HG03469 (cell line): ENCODE data around the gene DPP8.
"Not testable (repeated sequence)": the region's sequence is repeated elsewhere in the genome, so short reads cannot be mapped to it uniquely, and the experiment has no call there.

Source experiments
- ATAC-seq: cut with Tn5 transposase; IDR thresholded peaks from one replicate; pipeline ENCODE4 v1.9.1; 2021; ENCODE audit warnings: mild to moderate bottlenecking, moderate library complexity, moderate number of reproducible peaks; ENCODE audit not compliant: unreplicated experiment

Gene DPP8

DNA sequence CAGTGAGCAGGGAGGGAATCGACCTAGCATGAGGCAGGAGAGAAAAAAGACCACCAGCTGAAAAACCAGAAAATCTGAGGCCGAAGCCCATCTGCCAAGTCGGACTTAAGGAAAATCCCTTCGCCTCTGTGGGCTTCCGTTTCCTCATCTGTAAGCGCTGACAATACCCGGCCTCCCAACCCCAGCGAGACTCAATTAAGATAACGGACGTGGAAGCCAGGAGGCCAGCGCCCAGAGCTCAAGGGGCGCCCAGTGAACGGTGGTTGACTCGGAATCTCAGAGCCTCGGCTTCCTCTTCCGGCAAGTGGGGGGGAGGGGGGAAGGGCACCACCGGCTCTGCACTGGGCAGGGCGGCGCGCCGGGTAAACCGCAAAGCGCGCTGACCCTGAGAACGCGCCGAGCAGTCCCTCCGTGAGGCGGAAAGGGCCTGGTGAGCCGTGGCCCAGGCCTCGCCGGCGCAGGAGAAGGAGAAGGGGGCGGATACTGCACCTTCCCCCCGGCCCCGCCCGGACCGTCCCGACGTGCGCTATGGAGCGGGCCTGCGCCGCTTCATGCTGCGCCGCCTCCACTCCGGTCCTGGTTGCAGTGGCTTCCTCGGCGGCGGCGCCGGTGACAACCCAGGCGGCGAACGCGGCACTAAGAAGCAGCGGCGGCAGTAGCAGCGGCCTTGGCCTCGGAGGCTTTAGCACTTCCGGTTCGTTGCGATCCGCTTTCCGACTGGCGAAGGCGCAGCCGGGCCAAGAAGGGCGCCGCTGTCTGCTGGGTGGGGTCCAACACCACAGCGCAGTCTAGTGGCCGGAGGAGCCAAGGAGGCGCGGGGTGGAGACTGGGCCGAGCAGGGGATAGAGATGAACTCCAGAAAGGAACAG, at the start of gene DPP8:
Gene DPP8 (minus strand): TSS at position 693 of the 869 bp plus-strand sequence. CDS start 5,136 bp downstream, outside the sequence.
- ATAC-seq = peak; percentile 69

DNA sequence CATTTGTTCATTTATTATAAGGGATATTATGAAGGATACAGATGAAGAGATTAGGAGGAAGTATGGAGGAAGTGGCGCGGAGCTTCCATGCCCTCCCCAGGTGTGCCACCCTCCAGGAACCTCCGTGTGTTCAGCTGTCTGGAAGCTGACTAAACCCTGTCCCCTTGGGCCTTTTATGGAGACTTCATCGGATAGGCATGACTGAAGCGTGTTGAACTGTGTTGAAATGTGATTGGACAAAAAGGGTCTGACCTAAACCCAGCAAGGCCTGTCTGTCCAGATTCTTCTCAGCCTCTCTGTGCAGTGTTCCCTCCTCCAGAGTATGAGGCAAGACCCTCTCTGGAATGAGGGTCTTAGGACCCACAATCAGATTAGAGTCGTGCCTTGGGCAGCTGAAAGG, 44.4 kb upstream of the DPP8 start:
- ATAC-seq = no peak

DNA sequence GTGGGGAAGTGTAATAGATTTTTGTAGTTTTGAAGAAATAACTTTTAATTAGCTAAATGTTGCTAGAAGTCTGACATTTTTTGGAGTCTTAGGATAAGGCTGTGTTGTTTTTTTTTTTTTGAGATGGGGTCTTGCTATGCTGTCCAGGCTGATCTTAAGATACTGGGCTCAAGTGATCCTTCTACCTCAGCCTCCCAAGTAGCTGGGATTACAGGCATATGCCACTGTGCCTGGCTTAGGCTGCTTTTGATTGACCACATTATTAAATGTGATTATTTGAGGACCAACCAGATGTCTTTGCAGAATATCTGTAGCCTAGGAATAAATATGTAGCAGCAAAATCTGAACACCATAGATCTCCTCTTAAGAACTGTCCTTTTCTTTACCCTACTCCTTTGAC, 42.5 kb upstream of the DPP8 start:
- no peak for ATAC-seq

DNA sequence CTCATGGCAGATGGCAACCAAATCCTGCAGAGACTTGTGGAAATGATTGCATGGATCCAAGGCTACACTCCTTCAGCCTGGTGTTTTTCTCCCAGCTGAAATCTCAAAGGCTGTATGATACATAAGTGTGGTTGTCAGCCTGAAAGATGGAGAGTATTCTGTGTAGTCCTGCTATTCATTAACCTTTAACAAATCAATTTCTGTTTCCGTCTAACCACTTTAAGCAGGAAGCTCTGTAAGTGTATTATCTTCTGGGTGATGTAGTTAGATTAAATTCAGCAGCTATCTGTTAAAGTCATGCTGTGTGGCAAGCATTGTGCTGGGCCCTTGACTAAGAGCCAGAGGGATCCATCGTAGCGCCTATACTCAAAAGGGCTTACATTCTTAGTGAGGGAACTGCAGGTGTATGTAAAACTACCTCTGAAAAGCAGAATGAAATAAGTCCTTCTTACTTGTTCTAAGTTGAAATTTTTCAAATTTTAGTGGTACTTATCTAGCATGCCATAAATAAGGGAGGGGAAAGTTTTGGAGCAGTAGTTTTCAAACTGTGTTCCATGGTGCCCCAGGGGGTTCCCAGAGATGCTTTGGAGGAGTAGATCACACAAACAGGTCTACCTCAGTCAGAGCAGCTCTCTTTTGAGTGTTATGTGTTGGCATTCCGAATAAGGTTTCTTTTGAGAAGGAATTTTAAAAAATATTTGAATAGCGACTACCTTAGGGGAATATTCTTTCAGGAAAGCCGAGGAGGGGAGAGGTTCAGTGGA, 41.7 kb upstream of the DPP8 start:
- ATAC-seq = no peak

DNA sequence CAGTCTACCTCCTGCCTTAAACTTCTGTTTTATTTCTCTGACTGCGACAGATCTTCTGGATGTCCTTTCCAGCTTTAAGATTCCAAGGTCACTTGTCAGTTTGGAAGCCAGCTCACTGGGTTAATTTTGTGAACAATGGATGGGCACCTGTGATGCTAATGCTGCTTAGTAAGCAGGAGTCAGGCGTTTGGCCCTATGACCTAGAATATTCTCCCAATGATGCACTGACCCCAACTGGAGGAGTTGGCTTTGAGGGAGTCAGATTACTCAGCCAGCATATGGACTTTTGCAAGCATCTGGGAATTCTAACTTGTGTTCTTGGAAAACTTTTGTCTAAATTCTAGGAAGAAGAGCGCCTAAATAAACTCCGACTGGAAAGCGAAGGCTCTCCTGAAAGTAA, 40.8 kb upstream of the DPP8 start:
- ATAC-seq = no peak

DNA sequence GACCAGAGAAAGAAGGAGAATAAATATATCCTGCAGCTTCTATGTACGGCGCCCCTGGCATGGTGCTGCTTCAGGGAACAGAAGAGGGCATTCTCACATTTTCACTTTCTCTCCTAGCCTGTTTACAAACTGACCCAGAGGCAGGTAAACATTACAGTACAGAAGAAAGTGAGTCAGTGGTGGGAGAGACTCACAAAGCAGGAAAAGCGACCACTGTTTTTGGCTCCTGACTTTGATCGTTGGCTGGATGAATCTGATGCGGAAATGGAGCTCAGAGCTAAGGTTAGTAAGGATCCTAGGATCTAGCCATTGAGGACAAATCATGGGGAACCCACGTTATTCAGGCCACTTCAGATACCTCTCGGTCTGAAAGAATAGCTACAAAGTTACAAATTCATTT, 39.1 kb upstream of the DPP8 start:
- no peak for ATAC-seq

DNA sequence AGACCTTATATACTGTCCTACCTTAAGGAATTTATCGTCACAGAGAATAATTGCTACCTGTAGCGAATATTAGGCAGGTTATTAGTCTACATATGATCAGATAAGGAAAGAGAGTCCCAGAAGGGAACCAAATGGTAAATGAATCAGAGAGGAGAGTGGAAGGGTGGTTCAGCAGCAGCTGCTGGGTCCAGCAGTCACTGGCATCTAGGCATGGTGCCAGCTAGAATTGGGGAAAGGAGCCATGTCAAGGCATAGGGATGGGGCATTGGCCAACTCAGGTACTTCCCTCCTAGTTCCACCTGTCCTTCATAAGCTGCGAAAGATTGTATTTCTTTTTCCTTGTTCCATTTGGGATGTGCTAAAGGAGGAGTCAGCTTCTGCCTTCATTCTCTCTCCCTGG, 36.2 kb upstream of the DPP8 start:
- ATAC-seq = no peak

DNA sequence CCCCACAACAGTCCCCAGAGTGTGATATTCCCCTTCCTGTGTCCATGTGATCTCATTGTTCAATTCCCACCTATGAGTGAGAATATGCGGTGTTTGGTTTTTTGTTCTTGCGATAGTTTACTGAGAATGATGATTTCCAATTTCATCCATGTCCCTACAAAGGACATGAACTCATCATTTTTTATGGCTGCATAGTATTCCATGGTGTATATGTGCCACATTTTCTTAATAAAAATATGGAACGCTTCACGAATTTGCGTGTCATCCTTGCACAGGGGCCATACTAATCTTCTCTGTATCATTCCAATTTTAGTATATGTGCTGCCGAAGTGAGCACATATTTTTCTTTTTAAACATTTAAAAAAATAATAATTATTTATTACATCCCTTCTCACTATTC, 35.4 kb upstream of the DPP8 start:
- ATAC-seq = not testable (repeated sequence)

DNA sequence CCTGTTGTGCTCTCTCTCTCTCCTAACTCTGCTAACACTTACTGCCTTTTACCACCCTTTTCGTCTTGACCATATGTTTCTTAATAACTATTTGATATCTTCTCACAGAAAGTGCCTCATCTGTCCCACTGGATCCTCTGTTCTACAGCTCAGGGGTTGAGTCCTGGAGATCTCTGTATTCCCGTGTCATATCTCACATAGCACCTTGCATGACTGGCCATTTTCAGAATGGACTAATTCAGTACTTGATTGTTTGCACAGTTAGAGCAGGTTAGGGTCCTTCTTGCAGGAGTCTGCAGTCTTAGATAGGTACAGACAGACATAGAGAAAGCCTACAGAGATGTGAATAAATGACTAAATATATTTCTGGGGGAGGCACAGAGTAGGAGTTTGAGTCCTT, 33.7 kb upstream of the DPP8 start:
- ATAC-seq = no peak

DNA sequence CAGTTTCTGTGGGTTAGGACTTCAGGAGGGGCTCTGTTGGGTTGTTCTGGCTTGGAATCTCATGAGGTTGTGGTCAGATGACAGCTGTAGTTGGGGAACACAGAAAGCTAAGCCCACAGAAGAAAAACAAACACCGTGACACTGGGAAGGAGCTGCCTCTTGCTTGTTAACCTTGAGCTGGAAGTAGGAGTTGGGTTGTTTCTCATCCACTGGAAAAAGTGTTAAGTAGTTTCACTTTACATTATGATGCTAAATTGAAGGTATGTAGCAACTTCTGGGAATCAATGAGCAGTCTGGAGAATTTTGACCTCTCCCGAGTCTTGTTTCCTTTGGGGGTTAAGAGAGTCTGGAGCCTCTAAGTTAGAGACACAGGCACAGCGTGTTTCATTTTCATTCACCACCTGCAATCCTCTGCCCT, 33.2 kb upstream of the DPP8 start:
- no peak for ATAC-seq

DNA sequence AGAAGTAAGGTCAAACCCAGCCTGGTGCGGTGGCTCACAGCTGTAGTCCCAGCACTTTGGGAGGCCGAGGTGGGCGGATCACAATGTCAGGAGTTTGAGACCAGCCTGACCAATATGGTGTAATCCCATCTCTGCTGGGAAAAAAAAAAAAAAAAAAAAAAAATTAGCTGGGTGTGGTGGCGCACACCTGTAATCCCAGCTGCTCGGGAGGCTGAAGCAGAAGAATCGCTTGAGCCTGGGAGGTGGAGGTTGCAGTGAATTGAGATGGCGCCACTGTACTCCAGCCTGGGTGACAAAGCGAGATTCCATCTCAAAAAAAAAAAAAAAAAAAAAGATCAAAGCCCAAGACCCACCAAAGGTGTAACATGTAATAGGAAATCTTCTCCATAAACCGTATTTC, 31.8 kb upstream of the DPP8 start:
- not testable (repeated sequence) for ATAC-seq

DNA sequence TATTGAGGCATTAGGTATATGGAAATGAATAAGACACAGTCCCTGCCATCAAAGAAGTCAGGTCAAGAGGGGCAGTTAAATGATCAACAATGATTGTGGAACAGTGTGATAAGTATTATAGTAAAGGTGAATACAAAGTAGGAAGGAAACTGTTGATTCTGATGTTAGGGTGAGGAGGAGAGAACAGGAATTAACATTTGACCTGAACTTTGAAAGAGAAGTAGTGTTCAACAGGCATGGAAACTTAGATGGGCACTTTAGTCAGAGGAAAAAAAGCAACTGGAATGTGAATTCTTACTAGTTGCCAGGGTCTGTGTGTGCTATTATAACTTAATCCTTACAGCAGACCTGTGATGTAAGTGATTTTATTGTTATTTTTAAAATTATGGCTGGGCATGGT, 30.4 kb upstream of the DPP8 start:
- ATAC-seq = no peak

DNA sequence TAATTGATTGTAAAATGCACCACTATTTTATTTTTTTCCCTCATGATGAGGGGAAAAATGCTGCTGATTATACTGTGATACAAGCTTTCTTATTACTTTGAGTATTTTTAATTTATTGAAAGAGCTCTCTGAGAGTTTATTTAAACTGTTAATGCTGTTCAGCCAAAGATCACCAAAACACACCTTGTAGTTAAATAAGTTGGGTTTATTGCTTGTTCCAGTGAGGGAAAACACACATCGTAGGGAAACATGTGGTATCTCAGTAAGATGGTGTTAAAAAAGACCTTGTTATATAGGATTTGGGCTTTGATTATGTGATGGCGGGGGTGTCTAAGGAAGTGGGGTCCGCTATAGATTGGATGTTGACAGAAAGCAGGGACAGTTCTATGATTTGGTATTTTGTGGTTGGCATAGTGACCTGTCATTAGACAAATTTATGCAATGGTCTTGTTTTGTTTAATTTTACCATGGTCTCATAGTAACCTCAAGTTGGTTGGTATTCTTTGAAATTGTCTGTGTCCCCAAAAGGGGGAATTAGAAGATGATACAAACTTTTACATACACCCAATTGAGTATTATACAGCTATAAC, 23.8 kb upstream of the DPP8 start:
- no peak for ATAC-seq

DNA sequence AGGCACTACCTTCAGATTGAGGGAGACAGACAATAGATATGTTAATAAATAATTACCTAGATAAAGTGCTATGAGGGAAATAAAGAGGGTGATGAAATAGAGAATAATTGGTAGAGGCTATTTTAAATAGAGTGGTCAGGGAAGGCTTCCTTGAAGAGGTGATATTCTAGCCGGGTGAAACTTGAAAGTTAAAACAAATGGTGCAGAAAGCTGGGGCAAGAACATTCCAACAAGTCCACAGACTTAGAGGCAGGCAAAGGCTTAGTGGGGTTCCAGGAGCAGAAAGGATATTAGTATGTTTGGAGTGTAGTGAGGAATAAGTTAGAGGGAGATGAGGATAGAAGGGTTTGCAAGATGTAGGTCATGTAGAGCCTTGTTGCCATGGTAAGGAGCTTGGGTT, 22.8 kb upstream of the DPP8 start:
- no peak for ATAC-seq

DNA sequence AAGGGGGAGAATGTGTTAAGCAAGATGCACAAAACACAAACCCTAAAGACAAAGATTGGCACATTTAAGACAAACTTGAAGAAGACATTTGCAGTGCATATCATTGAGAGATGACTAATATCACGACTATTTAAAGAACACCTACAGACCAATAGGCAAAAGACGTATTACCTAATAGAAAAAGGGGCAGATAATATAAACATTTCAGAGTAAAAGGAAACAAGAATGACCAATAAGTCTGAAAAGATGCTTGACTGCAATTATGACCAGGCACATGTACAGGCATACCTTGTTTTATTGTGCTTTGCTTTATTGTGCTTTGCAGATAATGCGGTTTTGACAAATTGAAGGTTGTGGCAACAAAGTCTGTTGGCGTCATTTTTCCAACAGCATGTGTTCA, 17.7 kb upstream of the DPP8 start:
- no peak for ATAC-seq

DNA sequence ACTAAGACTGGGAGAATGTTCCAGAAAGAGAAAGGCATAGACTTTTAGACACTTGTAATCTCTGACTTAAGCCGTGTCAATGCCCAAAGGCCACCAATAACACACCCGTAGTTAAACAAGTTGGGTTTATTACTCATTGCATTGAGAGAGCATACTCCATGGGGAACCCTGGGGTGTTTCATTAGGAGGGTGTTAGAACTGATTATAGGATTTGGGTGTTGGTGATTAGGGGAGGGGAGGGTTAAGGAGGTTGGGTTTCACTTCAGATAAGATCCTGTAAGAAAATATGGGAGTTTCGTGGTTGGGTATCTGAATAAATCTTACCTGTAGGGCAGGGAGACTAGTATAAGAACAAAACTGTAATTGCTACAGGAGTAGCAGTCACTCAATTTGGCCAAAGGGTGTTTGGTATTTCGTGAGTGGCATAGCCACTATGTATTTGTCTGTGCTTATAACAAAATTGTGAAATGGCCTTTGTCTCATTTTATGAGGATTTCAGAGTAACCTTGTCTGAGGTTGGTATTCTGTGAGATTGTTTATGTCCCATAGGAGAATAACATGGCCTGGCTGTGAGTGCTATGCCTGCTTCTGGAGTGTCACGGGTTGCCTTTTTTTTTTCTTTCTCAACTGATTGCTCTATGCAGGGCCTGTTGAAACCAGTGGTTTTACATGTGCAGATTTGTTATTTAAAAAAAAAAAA, 15.7 kb upstream of the DPP8 start:
- ATAC-seq = no peak

DNA sequence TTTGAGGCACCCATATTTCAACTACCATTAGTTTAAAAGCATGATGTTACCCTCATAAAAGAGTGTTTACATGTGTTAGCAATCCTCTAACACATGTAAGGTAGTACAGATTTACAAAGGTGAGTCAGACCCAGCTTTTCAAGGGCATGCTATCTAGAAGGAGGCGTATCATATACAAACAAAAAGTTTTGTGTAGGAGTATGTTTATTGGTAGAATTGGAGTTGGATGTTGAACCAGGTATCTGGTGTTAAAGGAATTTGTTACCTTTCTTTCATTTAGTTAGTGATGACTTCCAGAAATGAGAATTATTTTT, 15.2 kb upstream of the DPP8 start:
- no peak for ATAC-seq

DNA sequence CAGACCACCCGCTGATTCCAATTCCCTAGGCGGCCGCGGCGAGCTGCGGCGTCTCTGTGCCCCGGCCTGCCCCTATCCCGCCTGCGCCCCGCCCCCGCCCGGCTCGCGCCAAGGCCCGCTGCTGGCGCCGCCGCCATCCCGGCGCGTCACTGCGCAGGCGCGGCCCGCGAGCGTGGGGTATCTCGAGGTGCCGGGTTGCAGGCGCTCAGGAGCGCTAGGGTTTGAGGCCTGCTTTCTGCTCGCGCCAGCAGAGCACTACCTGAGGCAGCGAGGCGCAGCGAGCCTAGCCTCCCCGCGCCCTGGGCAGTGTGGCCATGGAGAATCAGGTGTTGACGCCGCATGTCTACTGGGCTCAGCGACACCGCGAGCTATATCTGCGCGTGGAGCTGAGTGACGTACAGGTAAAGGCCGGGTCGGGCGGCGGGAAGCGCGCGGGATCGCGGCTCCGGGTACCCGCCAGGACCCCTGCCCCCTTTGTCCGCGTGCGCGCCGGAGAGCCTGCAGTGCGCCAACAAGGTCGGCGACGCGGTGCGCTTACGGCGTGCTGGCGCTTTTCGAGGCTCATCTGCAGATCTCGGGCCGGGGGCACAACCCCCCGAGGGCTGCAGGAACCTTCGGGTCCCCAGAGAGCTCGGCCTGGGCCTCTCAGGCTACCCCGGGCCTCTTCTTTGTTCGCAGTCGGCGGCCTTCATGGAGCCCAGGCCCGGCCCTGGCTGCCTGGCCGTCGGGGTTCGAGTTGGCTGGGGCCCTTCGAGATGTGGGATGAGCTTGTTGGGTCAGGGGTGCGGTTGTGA, 13.0 kb upstream of the DPP8 start, which contains the start of gene HACD3:
Gene HACD3 (plus strand): TSS at position 146 of the 794 bp plus-strand sequence. CDS start 169 bp downstream, at position 315.
- ATAC-seq = peak; percentile 52

DNA sequence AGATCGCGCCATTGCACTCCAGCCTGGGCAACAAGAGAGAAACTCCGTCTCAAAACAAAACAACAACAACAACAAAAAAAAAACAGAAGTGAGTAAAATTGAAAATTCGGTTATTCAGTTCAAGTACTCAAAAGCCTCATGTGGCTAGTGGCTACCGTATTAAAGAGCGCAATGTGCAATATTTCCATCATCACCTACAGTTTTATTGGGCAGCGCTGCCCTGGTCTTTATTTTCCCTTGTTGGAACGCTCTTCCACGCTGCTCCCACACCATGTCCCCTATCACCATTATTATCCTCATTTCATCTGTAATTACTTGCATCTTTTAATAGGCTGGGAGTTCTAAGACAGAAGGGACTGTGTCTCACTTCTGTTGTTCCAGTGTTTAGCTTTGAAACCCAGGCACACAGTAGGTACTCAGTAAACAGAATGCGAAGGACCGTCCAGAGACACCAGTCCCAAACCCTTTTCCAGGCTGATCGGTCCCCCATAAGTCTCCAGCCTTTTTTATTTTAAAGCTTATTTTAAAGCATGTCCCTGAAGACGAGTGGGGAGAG, 12.4 kb upstream of the DPP8 start:
- no peak for ATAC-seq

DNA sequence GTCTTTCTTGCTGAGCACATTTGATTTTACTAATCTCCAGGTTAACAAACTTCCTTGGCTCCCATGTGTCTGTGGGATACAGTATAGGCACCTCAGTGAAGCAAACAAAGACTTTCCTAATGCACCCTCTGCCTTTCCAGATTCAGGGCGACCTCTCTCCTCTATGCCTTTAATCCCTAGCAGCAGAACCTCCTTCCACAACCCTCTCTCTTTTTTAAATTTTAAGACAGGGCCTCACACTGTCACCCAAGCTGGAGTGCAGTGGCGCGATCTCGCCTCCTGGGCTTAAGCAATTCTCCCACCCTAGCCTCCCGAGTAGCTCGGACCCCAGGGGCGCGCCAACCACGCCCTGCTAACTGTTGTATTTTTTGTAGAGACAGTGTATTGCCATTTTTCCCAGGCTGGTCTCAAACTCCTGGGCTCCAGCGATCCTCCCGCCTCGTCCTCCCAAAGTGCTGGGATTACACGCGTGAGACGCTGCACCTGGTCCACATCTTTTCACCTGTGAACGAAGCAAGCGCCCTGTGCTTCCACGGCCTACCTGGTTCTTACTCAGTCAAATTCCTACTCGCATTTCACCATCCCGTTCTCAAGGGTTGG, 11.1 kb upstream of the DPP8 start:
- no peak for ATAC-seq
